ENCODE measurements around the gene AIFM3. TPM values are rescaled to one million over a fixed set of nuclear protein-coding genes. Genes with fewer than 3 reads are reported as not detected.

Gene AIFM3
- total and polyA plus RNA-seq, 2 of the 13 experiments (the other 11 are each of a cell fraction or from before 2014, with no cell fraction given), result 9.0 to 15.3 TPM

DNA sequence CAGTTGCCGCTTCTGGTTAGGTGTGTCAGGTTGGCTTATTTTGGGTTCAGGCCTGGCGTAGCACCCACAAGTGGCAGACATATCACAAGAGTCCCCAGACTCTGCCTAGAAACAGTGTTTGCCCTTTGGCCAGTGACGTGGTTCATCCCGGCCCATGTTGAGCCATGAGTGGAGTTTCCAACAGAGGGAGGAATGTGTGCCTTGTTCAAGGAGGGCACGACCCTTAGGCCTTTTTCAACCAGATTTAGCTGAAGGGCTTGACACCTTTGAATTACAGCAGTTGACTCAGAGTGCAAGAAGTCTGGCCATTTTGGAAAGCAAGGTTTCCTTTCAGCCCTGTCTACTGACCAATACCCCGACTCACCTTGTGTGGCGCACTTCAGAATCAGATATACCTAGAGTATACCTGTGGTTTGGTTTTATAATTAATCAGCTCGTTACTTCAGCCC is 15.1 kb upstream of the AIFM3 start (continued):
- TF ChIP-seq ZBTB40 (IDR thresholded peaks at IDR 0.05) (no peak), ZBTB40 (CRISPR knock-in tag; IDR thresholded peaks at IDR 0.05) (no peak), MED8 (CRISPR knock-in tag; IDR thresholded peaks at IDR 0.05; ENCODE audit: insufficient replicate concordance) (no peak), ZNF629 (CRISPR knock-in tag; conservative IDR thresholded peaks at IDR 0.05) (0 out of 2 replicates have a peak, but pooled peaks have one; percentile 22), KDM4B (CRISPR knock-in tag; IDR thresholded peaks at IDR 0.05) (no peak), RXRA (CRISPR knock-in tag; IDR thresholded peaks at IDR 0.05) (peak; percentile 38; the same call in 1 of the 2 replicates), MEF2D (CRISPR knock-in tag; IDR thresholded peaks at IDR 0.05) (0 out of 2 replicates have a peak, but pooled peaks have one; percentile 9), SIX1 (CRISPR knock-in tag; IDR thresholded peaks at IDR 0.05; ENCODE audit: borderline replicate concordance) (no peak), ZSCAN22 (CRISPR knock-in tag; IDR thresholded peaks at IDR 0.05) (no peak), NR2F6 (IDR thresholded peaks at IDR 0.05) (peak; percentile 75), NR2F6 (CRISPR knock-in tag; IDR thresholded peaks at IDR 0.05) (peak; percentile 82), PRPF4 (IDR thresholded peaks at IDR 0.05; ENCODE audit: low read depth, low read length, poor library complexity, severe bottlenecking) (no peak), GATAD2A (CRISPR knock-in tag; IDR thresholded peaks at IDR 0.05) (peak; percentile 34; the same call in 1 of the 2 replicates), TAF1 (CRISPR knock-in tag; IDR thresholded peaks at IDR 0.05) (peak; percentile 6; the same call in 1 of the 2 replicates), EHMT2 (IDR thresholded peaks at IDR 0.05; ENCODE audit: borderline replicate concordance, low read depth, low read length) (no peak), CREM (IDR thresholded peaks at IDR 0.05) (peak; percentile 43; the same call in 1 of the 2 replicates), CREM (CRISPR knock-in tag; IDR thresholded peaks at IDR 0.05) (no peak), ETV5 (CRISPR knock-in tag; IDR thresholded peaks at IDR 0.05; ENCODE audit: borderline replicate concordance) (no peak), ZNF816 (CRISPR knock-in tag; IDR thresholded peaks at IDR 0.05; ENCODE audit: borderline replicate concordance) (no peak)
- TF ChIP-seq, protein P1, sequence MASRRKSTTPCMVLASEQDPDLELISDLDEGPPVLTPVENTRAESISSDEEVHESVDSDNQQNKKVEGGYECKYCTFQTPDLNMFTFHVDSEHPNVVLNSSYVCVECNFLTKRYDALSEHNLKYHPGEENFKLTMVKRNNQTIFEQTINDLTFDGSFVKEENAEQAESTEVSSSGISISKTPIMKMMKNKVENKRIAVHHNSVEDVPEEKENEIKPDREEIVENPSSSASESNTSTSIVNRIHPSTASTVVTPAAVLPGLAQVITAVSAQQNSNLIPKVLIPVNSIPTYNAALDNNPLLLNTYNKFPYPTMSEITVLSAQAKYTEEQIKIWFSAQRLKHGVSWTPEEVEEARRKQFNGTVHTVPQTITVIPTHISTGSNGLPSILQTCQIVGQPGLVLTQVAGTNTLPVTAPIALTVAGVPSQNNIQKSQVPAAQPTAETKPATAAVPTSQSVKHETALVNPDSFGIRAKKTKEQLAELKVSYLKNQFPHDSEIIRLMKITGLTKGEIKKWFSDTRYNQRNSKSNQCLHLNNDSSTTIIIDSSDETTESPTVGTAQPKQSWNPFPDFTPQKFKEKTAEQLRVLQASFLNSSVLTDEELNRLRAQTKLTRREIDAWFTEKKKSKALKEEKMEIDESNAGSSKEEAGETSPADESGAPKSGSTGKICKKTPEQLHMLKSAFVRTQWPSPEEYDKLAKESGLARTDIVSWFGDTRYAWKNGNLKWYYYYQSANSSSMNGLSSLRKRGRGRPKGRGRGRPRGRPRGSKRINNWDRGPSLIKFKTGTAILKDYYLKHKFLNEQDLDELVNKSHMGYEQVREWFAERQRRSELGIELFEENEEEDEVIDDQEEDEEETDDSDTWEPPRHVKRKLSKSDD (CRISPR knock-in tag; IDR thresholded peaks at IDR 0.05; ENCODE audit: low read depth), result no peak
